Sigmoid colon (tissue), 7 donors: ENCODE measurements around the gene RFT1. TPM values are rescaled to one million over a fixed set of nuclear protein-coding genes. Genes with fewer than 3 reads are reported as not detected.

Experiments
- DNase-seq: peaks from one replicate; pipeline ENCODE4 v3.0.0-alpha.2; 2019
- H3K27ac ChIP-seq, 4 donors: fragments of 200-600 bp; sonication (generic); one replicate each; pipeline ENCODE4 v1.5.1; 2016 to 2019; ENCODE audit warnings: mild to moderate bottlenecking in 1 of 4
- H3K27me3 ChIP-seq, 3 donors: fragments of 200-600 bp; sonication (generic); one replicate each; pipeline ENCODE4 v1.5.1; 2019; ENCODE audit warnings: mild to moderate bottlenecking in 1 of 3
- H3K36me3 ChIP-seq, 4 donors: fragments of 200-600 bp; sonication (generic); one replicate each; pipeline ENCODE4 v1.5.1; 2016 to 2019
- H3K4me1 ChIP-seq, 4 donors: fragments of 200-600 bp; sonication (generic); one replicate each; pipeline ENCODE4 v1.5.1; 2017 to 2019
- H3K4me3 ChIP-seq, 4 donors: fragments of 200-600 bp; sonication (generic); one replicate each; pipeline ENCODE4 v1.5.1; 2017 to 2019; ENCODE audit warnings: mild to moderate bottlenecking in 2 of 4, moderate library complexity in 1 of 4
- H3K9me3 ChIP-seq, 4 donors: fragments of 200-600 bp in 3 of 4; sonication (generic) in 3 of 4; one replicate each; pipeline versions ENCODE4 v1.5.1 to v1.6.1; 2013 to 2019
- CTCF ChIP-seq, 4 experiments: fragments of 450-650 bp in 3 of 4; fragments of 200-600 bp in 1 of 4; IDR thresholded peaks; one replicate each; pipeline ENCODE4 v1.5.1; 2016 to 2019; ENCODE audit warnings: antibody characterized with exemption in 4 of 4, mild to moderate bottlenecking in 3 of 4, moderate library complexity in 2 of 4
- EP300 ChIP-seq, 4 donors: sonication (generic); formaldehyde crosslinking; IDR thresholded peaks; one replicate each; pipeline ENCODE4 v1.6.1; 2017; ENCODE audit warnings: antibody characterized with exemption in 4 of 4
- POLR2A ChIP-seq, 2 donors: fragments of 450-650 bp; IDR thresholded peaks; one replicate each; pipeline ENCODE4 v1.6.1; 2016; ENCODE audit warnings: antibody characterized with exemption in 2 of 2, mild to moderate bottlenecking in 2 of 2, moderate library complexity in 2 of 2
- POLR2AphosphoS5 ChIP-seq, 4 donors: sonication (generic); formaldehyde crosslinking; IDR thresholded peaks; one replicate each; pipeline ENCODE4 v1.6.1; 2017; ENCODE audit warnings: antibody characterized with exemption in 4 of 4
- WGBS, 2 donors: extraction: QIAGEN DNeasy Blood & Tissue Kit; methylation state at CpG; one replicate each; pipeline ENCODE4 v1.1.7; 2013; 5-methylcytosine and 5-hydroxymethylcytosine counted together
- intact Hi-C: fragments of 100-400 bp; cut with DNase I; formaldehyde crosslinking; loops from one replicate; pipeline ENCODE4 v1.15.1; 2023
- polyA plus RNA-seq, 3 donors: library from polyadenylated mRNA; stranded (reverse); fragments of 200-250 nt; gene quantifications; one replicate each; pipeline ENCODE4 v1.2.3, GENCODE V29; 2013
- total RNA-seq, 4 donors: library from RNA; depleted of rRNA; stranded (reverse); fragments of >200 nt; gene quantifications; one replicate each; pipeline ENCODE4 v1.1.0, GENCODE V29; 2016
- donor health status: healthy with polysubstance abuse.
- donor health status: Bipolar disorder and iron deficiency.
- donor health status: healthy.

Gene RFT1
- total and polyA plus RNA-seq, 7 donors, result 3.0 to 13.2 (median 6.3) TPM

DNA sequence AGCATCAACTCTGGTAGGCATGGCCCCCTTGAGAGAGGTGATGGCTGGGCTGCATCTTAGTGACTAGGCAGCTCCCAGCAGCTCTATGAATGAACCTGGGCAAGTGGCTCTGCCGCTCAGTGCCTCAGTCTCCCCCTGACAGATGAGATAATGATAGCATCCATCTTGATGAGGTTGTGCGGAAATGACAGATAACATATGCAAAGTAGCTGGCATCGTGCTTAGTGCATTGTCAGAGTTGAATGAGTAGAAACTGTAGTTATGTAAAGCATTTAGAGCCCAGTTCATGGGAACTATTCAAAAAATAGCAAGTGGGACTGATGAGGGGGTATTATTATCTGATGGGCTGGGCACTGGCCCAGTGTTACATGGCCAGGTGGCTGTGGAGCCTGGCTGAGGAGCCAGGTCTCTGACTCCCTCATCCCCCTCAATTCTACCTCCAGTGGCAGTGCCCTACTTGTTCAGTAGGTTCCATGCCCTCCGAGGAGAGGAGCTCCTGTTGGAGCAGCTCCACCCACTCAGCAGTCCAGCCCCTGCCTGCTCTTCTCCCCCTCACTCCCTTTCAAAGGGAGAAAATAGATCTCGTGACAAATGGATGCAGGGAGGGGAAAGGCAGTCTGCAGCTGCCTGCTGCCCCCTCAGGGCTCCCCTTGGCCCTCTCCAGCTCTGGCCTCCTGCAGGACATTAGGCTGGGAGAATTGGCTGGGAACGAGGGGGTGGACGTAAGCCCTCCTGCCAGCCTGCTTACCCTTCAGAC, 37.4 kb upstream of the RFT1 start:
- no peaks in the 10 kb centered on the region for H3K36me3 ChIP-seq
- intact Hi-C loops, result no loop called here
- no peaks in the 10 kb centered on the region for H3K9me3 ChIP-seq
- DNase-seq, result no peak
- 74 to 91% methylated on average over 7 of the region's 7 CpGs for WGBS, 2 donors
- H3K4me3 ChIP-seq, result no peak overlapping the region
- no peak for TF ChIP-seq CTCF (IDR thresholded peaks at IDR 0.05)
- no peak for TF ChIP-seq EP300 (IDR thresholded peaks at IDR 0.05)
- no peak for TF ChIP-seq POLR2AphosphoS5 (IDR thresholded peaks at IDR 0.05)
- TF ChIP-seq POLR2A (IDR thresholded peaks at IDR 0.05), result no peak
- H3K27ac ChIP-seq, result peak overlapping the region in 1 of 4 donors; percentile 32
- no peaks in the 10 kb centered on the region for H3K27me3 ChIP-seq
- peaks cover 0 to 11% (median 8%) of the 10 kb centered on the region in 4 donors for H3K4me1 ChIP-seq

GRCh38 chr3:53166781-53167291, 36.6 kb upstream of the RFT1 start:
- Histone ChIP-seq H3K4me1 (peaks cover 0 to 17% (median 9%) of the 10 kb centered on the region in 4 donors), H3K36me3 (no peaks in the 10 kb centered on the region), H3K27ac (peak overlapping the region in 2 of 4 donors; percentile 14 to 32), H3K9me3 (no peaks in the 10 kb centered on the region), H3K27me3 (no peaks in the 10 kb centered on the region), H3K4me3 (no peak overlapping the region)
- WGBS, 2 donors, result 55 to 71% methylated on average over 9 of the region's 9 CpGs
- peak; percentile 78 for DNase-seq
- intact Hi-C loops, result no loop called here
- TF ChIP-seq POLR2AphosphoS5 (IDR thresholded peaks at IDR 0.05), result no peak
- no peak for TF ChIP-seq CTCF (IDR thresholded peaks at IDR 0.05)
- TF ChIP-seq POLR2A (IDR thresholded peaks at IDR 0.05), result no peak

DNA sequence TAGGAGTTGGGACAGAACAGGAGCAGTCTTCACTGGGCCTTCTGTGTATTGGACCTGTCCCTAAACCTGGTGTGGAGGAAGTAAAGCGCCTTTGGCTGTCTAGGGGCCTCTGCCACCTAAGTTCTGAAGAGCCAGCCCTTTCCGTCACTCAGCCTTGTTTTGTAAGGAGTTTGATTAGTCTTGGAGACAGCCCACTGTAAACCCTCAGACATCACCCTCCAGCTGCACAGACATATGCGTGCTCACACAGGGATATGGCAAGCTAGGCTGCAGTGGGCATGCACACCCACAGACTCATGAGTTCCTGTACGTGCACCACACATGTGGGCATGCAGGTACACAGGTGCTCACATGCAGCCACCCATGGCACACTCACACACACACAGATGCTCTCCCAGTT, 36.0 kb upstream of the RFT1 start:
- 89 to 95% methylated on average over 4 of the region's 4 CpGs for WGBS, 2 donors

GRCh38 chr3:53164911-53165310, 34.7 kb upstream of the RFT1 start:
- Histone ChIP-seq H3K9me3 (no peaks in the 10 kb centered on the region), H3K27ac (no peak overlapping the region), H3K36me3 (no peaks in the 10 kb centered on the region), H3K4me3 (no peak overlapping the region), H3K27me3 (no peaks in the 10 kb centered on the region), H3K4me1 (peaks cover 0 to 30% (median 15%) of the 10 kb centered on the region in 4 donors)
- intact Hi-C loops, result no loop called here
- no peak for DNase-seq
- TF ChIP-seq EP300 (IDR thresholded peaks at IDR 0.05), result no peak
- no peak for TF ChIP-seq POLR2AphosphoS5 (IDR thresholded peaks at IDR 0.05)
- no peak for TF ChIP-seq CTCF (IDR thresholded peaks at IDR 0.05)
- no peak for TF ChIP-seq POLR2A (IDR thresholded peaks at IDR 0.05)
- 73 to 82% methylated on average over 9 of the region's 9 CpGs for WGBS, 2 donors

More for the DNA sequence above, 36.0 kb upstream of the RFT1 start:
- TF ChIP-seq EP300 (IDR thresholded peaks at IDR 0.05) (no peak), POLR2A (IDR thresholded peaks at IDR 0.05) (no peak), POLR2AphosphoS5 (IDR thresholded peaks at IDR 0.05) (no peak), CTCF (IDR thresholded peaks at IDR 0.05) (no peak)
- no peak overlapping the region for H3K27ac ChIP-seq
- no peaks in the 10 kb centered on the region for H3K27me3 ChIP-seq
- H3K4me1 ChIP-seq, result peaks cover 0 to 23% (median 9%) of the 10 kb centered on the region in 4 donors
- H3K36me3 ChIP-seq, result no peaks in the 10 kb centered on the region
- H3K9me3 ChIP-seq, result no peaks in the 10 kb centered on the region
- no peak overlapping the region for H3K4me3 ChIP-seq
- intact Hi-C loops, result no loop called here
- no peak for DNase-seq
